Tibial nerve (tissue), 3 donors: Measurements from ENCODE around the gene AOC2.

Experiments used
- CTCF ChIP-seq, 5 experiments: fragments of 200-600 bp in 3 of 5; fragments of 450-650 bp in 2 of 5; sonication (generic) in 3 of 5; IDR thresholded peaks; one replicate each; pipeline ENCODE4 v1.5.1; 2016 to 2019; ENCODE audit warnings: antibody characterized with exemption in 5 of 5, mild to moderate bottlenecking in 3 of 5, moderate library complexity in 2 of 5
- POLR2A ChIP-seq, 2 donors: fragments of 450-650 bp; IDR thresholded peaks; one replicate each; pipeline ENCODE4 v1.6.1; 2017; ENCODE audit warnings: antibody characterized with exemption in 2 of 2, mild to moderate bottlenecking in 2 of 2, moderate library complexity in 2 of 2

- TF ChIP-seq CTCF (IDR thresholded peaks at IDR 0.05) = no peak
- no peak for TF ChIP-seq POLR2A (IDR thresholded peaks at IDR 0.05)
Observed at GRCh38 chr17:42844761-42845555, 578 bp downstream of the AOC2 start.
